GM21723 (cell line): Measurements from ENCODE around the gene NQO1.
"Not testable (repeated sequence)": the region's sequence is repeated elsewhere in the genome, so short reads cannot be mapped to it uniquely, and the experiment has no call there.

Experiments used
- ATAC-seq: cut with Tn5 transposase; IDR thresholded peaks from one replicate; pipeline ENCODE4 v1.9.1; 2021; ENCODE audit warnings: mild to moderate bottlenecking, moderate library complexity; ENCODE audit not compliant: unreplicated experiment

NQO1 gene

DNA sequence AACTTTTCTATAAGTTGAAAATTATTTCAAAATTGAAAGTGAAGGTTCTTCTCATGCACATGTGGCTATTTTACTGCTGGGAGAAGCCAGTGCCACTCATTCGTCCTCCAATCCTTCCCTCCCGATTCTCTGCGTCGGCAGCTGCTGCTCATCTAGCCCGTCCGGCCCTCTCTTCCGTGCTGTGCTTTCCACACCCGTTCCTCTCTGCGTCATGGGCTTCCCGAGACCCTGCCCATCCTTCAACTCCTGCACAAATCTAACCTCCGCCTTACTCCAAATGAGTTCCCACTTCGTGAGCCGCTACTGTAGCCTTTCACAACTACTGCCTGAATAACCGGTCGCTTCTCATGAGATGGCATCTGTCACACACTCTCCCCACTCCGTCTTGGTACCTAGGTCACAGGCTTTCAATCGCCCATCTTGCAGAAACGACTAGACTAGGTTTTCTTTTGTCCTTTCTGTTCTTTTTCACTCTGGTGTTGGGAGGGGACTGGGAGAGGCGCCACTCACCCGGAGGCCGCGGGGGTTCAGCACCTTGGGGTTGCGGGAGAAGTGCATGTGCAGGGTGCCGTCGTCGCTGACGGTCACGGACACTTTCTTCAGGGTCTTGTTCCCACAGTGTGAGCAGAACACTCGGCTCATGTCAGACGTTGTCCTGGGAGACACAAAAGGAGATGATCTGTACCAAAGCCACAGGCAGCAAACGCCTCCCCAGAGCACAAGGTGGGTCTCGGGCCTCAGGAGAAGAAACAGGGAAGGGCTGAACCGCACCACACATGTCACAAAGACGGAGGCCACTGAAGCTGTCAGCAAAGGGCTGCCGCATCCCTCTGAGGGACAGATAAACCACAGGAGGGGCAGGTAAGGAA is 18.2 kb upstream of the NQO1 start:
- no peak for ATAC-seq

DNA sequence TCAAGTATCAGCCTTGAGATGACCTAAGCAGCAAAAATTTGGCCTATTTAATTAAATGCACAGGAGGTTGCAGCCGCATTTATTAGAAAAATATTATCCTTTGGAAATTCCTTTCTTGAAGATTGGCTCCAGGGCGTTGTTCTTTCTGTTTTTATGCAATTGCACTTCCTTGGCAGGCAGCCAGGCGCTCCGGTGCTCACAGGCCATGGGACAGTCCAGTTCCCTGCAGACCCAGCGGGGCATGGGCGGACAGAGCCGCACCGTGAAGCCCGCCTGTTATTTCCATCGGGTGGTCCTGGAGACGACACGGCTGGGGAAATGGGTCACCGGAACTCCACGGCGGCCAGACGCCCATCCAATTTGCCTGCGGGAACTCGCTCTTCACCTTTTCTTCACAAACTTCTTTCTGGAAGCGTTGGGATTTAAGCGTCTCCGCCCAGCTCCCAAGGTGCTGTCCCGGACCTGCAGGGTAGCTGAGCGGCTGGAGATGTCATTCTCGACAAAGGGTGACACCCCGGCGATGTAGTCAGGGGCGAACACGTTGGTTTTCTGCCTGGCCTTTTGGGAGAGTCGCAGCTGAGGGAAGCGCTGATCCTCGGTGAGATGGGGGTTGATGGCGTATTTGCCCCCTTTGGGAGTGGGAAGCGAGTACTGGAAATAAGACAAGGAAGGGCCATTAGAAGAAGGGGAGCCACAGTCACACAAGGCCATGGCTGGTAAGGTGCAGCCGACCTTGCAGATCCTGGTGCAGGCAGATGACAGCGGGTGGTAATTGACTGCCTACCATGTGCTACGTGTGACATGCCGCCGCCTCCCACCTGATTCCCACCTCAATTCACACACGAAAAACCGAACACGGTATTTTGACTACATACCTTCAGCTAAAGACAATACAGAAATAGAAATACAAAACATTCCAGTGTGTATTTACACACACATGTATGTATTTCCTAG is 15.9 kb upstream of the NQO1 start:
- no peak for ATAC-seq

DNA sequence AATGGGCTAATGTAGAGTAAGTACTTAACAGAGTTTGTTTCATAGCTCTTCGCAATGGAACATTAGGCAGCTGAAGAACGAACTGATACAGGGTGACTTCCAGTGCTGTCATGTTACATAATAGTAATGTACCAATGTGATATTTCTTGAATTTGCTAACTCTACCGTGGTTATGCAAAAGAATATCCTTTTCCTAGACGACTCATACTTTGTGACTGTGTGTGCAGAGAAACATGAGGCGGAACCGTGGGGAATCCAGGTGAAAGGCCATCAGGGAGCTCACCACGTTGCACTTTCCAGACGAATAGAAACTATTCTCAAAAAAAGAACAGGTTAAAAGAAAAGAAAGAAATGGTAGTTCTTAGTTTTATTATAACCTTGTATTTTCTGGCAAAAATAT is 15.2 kb upstream of the NQO1 start:
- no peak for ATAC-seq

DNA sequence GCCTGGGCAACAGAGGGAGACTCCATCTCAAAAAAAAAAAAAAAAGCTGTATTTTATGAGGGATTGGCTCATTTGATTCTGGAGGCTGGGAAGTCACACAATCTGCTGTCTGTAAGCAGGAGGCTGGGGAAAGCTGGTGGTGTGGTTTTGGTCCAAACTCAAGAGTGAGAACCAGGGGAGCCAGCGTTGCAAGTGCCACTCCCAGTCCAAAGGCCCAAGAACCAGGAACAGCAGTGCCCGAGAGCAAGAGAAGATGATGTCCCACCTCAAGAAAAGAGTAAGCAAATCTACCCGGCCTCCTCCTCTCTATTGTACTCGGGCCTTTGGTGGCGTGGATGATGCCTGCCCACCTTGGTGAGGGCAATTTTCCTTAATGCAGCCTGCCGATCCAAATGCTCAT is 5.7 kb upstream of the NQO1 start:
- no peak for ATAC-seq

DNA sequence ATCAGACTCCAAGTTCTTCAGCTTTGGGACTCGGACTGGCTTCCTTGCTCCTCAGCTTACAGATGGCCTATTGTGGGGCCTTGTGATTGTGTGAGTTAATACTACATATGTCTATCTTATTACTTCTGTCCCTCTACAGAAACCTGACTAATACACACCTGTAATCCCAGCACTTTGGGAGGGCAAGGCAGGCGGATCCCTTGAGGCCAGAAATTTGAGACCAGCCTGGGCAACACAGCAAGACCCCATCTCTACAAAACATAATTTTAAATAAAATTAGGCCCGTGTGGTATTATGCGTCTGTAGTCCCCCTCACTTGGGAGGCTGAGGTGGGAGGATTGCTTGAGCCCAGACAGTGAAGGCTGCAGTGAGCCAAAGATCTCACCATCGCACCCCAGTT is 4.9 kb upstream of the NQO1 start:
- not testable (repeated sequence) for ATAC-seq

DNA sequence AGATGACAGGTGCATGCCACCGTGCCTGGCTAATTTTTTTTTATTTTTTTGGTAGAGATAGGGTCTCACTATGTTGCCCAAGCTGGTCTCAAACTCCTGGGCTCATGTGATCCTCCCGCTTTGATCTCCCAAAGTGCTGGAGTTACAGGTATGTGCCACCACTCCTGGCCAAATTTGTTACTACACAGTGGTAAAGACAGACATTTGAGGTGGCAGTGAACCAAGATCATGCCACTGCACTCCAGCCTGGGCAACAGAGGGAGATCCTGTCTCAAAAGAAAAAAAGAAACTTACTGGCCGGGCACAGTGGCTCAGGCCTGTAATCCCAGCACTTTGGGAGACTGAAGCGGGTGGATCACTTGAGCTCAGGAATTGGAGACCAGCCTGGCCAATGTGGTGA is 2.7 kb upstream of the NQO1 start:
- not testable (repeated sequence) for ATAC-seq

DNA sequence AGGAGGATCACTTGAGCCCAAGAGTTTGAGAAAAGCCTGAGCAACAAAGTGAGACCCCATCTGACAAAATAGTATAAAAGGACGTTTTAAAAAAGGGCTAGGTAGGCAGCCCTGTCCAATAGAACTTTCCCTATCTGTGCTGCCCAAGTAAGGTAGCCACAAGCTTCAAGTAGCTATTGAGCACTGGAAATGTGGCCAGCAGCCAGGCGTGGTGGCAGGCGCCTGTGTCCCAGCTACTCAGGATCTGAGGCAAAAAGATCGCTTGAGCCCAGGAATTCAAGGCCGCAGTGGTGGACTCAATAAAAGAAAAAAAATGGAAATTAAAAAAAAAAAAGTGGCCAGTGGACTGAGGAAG is 1.5 kb upstream of the NQO1 start:
- ATAC-seq: no peak

DNA sequence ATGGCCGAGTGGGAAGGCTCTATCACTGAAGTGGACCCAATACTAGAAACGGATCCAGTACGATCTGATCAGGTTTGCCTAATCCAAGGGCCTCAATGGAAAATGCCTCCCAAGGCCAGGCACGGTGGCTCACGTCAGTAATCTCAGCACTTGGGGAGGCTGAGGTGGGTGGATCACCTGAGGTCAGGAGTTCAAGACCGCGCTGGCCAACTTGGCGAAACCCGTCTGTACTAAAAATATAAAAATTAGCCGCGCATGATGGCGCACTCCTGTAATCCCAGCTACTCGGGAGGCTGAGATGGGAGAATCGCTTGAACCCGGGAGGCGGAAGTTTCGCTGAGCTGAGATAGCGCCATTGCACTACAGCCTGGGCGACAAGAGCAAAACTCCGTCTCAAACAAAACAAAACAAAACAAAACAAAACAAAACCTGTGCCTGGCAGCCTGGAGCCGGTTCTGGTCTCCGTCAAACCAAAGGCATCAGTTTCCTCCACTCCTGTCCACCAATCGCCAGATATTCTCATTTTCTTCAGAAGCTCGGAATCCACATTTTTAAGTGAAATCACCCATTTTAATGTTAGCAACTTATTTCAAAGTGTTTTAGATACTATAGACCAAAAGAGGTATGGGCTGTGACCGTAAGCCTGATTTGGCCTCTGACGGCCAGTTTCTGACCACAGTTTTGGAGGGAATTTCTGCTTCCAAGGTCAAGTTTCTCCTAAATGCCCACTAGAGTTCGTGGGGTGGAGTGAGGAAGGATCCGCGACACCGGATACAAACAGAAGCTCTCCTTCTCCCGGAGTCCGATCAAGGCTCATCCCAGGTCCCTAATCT is 664 bp downstream of the NQO1 start:
- no peak for ATAC-seq

DNA sequence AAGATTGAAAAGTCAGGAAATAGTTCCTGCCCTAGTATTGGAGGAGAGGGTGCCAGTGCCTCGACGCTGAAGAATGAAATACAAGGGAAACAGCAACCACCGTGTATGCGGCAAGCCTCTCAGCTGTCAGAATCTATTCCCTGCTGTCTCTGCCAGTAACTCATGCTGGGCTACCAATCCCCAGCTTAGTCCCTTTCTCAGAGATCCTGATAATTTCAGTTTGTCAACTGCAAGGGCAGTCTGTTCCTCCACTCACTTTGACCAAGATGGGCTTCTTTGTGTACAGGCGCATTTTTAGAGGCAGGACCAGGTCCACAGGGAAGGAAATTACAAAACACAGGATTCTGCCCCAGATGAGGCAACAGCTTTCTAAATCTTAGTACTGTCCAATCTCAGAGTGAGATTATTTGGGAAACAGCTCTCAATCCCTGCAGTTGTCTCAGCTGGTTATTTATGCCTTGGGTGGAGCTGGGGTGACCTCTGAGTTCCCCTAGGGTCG is 1.3 kb downstream of the NQO1 start:
- ATAC-seq: no peak

DNA sequence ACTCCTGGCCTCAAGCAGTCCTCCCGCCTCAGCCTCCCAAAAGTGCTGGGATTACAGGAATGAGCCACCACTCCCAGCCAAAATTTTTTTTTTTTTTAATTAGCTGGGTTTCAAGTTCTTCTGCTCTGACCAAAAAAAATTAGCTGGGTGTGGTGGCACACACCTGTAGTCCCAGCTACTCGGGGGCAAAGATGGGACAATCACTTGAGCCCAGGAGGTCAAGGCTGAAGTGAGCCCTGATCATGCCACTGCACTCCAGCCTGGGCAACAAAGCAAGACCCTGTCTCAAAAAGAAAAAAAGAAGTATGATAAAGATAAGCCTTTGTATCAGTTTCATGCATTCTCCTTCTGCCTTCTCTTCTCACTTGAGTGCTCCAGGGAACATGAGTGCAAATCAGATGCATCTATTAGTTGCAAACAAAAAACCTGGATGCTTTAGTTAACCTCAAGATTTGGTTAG is 1.9 kb downstream of the NQO1 start:
- no peak for ATAC-seq

DNA sequence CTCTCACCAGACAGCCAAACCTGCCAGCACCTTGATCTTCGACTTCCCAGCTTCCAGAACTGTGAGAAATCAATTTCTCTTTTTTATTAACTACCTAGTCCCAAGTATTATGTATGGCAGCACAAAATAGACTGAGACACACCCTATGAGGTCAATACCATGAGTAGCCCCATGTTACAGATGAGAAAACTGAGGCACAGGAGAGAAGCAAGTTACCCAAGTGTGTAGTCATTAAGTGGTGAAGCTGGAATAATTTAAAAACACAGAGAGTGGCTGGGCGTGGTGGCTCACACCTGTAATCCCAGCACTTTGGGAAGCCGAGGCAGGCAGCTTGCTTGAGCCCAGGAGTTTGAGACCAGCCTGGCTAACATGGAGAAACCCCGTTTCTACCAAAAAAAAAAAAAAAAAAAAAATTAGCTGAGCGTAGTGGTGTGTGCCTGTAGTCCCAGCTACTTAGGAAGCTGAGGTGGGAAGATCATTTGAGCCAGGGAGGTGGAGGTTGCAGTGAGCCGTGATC is 4.9 kb downstream of the NQO1 start:
- no peak for ATAC-seq

DNA sequence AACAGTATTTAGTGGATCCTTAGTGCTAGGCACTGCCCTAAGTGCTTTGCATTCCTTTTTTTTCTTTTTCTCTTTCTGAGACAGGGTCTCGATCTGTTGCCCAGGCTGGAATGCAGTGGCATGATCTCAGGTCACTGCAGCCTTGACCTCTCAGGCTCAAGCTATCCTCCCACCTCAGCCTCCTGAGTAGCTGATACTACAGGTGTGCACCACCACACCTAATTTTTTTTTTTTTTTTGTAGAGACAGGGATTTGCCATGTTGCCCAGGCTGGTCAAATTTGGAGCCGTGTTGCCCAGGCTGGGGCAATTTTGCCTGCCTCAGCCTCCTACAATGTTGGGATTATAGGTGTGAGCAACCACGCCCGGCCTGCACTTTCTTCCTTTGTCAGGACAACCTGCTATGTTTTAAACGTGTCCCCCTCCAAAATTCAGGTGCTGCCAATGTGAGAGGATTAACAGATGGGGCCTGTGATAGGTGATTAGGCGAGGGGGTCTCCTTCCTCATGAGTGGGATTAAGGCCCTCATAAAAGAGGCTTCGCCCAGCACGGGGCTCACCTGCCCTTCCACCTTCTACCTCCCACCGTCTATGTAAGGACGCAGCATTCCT is 5.4 kb downstream of the NQO1 start:
- no peak for ATAC-seq

DNA sequence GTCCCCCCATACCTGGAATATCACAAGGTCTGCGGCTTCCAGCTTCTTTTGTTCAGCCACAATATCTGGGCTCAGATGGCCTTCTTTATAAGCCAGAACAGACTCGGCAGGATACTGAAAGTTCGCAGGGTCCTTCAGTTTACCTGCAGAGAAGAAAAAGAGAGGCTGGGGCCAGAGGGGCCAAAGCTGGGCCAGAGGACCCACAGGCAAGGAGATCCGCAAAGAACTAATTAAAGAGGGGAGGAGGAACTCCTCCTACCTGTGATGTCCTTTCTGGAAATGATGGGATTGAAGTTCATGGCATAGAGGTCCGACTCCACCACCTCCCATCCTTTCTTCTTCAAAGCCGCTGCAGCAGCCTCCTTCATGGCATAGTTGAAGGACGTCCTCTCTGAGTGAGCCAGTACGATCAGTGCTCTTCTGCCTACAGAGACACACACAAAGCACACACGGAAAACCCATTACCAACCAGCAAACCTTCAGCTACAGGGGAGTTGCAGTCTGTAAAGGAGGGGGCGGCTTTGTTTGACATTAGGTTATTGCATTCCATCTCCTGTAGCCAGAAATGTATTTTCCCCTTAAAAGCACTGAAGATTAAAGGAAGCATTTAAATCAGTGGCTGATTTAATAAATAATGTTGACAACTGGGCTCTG is 8.1 kb downstream of the NQO1 start:
- ATAC-seq: no peak

DNA sequence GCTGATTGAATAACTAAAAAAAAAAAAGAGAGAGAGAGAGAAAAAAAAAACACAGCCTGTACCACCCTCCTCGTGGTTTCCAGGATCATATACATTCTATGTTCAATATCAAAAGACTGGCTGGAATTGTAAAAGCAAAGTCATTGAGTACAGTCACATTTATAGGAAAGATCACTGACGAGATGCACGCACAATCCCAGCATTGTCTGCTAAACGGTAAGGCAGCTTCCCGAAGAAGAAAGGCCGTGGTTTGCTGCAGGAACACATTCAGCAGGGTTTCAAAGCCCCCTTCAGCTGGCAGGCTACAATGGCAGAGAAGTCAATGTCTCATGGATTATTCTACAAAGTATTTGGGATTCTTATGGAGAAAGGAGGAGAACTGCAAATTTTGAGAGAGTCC is 9.3 kb downstream of the NQO1 start:
- ATAC-seq: no peak

DNA sequence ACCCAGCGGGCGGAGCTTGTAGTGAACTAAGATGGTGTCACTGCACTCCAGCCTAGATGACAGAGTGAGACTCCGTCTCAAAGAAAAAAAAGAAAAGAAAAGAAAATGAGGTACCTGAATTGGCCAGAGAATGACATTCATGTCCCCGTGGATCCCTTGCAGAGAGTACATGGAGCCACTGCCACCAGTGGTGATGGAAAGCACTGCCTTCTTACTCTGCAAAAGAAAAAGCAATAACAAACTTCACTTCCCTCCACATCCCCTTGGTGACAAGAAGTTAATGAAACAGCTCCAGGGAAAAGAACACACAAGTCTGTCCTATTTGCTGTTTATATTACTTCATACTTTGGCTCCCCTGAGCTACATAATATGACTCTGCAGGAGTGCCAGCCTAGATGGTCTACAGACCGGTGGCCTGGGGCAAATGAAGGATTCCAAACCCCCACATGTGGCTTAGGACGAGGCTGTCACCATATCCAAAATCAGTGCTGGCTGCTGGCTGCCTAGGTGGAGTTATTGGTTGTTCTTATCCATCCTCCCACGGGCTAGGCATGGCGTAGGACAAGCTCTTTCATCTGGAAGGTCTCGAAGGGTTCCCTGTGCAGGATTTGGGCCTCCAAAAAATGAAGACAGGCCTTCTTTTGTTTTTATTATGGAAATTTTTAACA is 13.3 kb downstream of the NQO1 start:
- no peak for ATAC-seq

DNA sequence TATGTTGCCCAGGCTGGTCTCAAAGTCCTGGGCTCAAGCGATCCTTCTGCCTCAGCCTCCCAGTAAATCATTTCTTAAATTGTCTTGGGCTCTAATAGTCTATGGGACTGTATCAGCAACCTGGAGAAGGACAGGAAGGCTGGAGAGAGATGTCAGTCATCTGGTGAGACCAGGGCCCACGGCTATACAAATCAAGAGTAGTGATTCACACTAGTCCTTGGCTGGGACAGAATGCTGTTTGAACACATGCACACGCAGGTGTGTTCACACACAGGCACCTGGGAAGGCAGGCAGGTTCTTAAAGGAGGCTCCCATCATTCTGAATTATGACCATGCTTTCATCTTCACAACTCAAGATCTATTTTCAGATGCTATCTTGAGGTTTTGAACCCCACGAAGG is 14.1 kb downstream of the NQO1 start:
- ATAC-seq: no peak

DNA sequence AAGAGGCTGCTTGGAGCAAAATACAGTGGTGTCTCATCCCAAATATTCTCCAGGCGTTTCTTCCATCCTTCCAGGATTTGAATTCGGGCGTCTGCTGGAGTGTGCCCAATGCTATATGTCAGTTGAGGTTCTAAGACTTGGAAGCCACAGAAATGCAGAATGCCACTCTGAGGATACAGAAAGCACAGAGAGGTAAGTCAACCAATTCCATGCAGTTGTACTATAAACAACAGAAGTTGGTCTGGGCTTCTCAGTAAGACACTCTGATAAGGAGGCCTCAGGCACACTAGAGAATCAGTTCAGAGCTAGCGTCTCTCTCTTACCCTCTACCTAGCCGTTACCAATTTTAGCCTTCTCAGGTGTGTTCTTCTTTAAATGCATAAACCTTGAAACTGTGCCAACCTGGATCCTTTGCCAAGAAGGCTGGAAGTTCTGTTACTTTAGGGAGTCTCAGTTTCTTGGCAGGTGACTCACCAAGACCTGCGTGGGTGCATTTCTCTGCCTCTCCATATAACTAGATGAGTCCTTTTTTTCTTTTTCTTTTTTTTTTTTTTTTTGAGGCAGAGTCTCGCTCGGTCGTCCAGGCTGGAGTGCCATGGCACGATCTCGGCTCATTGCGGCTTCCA is 15.1 kb downstream of the NQO1 start:
- ATAC-seq: no peak

DNA sequence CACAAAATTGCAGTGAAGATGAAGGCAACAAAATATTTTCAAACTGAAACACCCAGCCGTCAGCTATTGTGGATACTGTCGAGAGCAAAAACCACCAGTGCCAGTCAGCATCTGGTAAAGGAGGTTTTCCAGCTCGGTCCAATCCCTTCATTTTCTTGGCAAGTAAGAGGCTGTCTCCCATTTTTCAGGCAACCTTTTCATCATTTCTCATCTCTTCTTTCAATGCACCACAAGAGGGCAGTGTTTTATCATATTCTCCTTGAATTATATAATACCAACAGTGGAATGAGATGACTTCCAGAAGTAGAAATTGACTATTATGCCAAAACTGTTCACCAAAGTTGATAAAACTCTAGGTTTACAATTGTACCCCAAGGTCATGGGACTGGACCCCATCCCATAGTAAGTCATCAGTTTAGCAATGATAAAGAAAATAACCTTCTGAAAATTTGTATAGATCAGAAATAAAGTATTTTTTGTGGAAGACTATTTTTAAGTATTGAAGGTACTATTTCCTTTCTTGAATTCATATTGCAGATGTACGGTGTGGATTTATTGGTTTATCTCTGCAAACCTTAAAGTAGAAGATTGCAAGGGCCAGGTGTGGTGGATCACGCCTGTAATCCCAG is 16.8 kb downstream of the NQO1 start:
- ATAC-seq: no peak
